Sigmoid colon (tissue), 7 donors: ENCODE data around the gene C17orf107. TPM values are rescaled to one million over a fixed set of nuclear protein-coding genes. Genes with fewer than 3 reads are reported as not detected.

Experiments
- DNase-seq: peaks from one replicate; pipeline ENCODE4 v3.0.0-alpha.2; 2019
- H3K27ac ChIP-seq, 4 donors: fragments of 200-600 bp; sonication (generic); one replicate each; pipeline ENCODE4 v1.5.1; 2016 to 2019; ENCODE audit warnings: mild to moderate bottlenecking in 1 of 4
- H3K27me3 ChIP-seq, 3 donors: fragments of 200-600 bp; sonication (generic); one replicate each; pipeline ENCODE4 v1.5.1; 2019; ENCODE audit warnings: mild to moderate bottlenecking in 1 of 3
- H3K36me3 ChIP-seq, 4 donors: fragments of 200-600 bp; sonication (generic); one replicate each; pipeline ENCODE4 v1.5.1; 2016 to 2019
- H3K4me1 ChIP-seq, 4 donors: fragments of 200-600 bp; sonication (generic); one replicate each; pipeline ENCODE4 v1.5.1; 2017 to 2019
- H3K4me3 ChIP-seq, 4 donors: fragments of 200-600 bp; sonication (generic); one replicate each; pipeline ENCODE4 v1.5.1; 2017 to 2019; ENCODE audit warnings: mild to moderate bottlenecking in 2 of 4, moderate library complexity in 1 of 4
- H3K9me3 ChIP-seq, 4 donors: fragments of 200-600 bp in 3 of 4; sonication (generic) in 3 of 4; one replicate each; pipeline versions ENCODE4 v1.5.1 to v1.6.1; 2013 to 2019
- EP300 ChIP-seq, 4 donors: sonication (generic); formaldehyde crosslinking; IDR thresholded peaks; one replicate each; pipeline ENCODE4 v1.6.1; 2017; ENCODE audit warnings: antibody characterized with exemption in 4 of 4
- POLR2A ChIP-seq, 2 donors: fragments of 450-650 bp; IDR thresholded peaks; one replicate each; pipeline ENCODE4 v1.6.1; 2016; ENCODE audit warnings: antibody characterized with exemption in 2 of 2, mild to moderate bottlenecking in 2 of 2, moderate library complexity in 2 of 2
- POLR2AphosphoS5 ChIP-seq, 4 donors: sonication (generic); formaldehyde crosslinking; IDR thresholded peaks; one replicate each; pipeline ENCODE4 v1.6.1; 2017; ENCODE audit warnings: antibody characterized with exemption in 4 of 4
- WGBS, 2 donors: extraction: QIAGEN DNeasy Blood & Tissue Kit; methylation state at CpG; one replicate each; pipeline ENCODE4 v1.1.7; 2013; 5-methylcytosine and 5-hydroxymethylcytosine counted together
- intact Hi-C: fragments of 100-400 bp; cut with DNase I; formaldehyde crosslinking; loops from one replicate; pipeline ENCODE4 v1.15.1; 2023
- polyA plus RNA-seq, 3 donors: library from polyadenylated mRNA; stranded (reverse); fragments of 200-250 nt; gene quantifications; one replicate each; pipeline ENCODE4 v1.2.3, GENCODE V29; 2013
- total RNA-seq, 4 donors: library from RNA; depleted of rRNA; stranded (reverse); fragments of >200 nt; gene quantifications; one replicate each; pipeline ENCODE4 v1.1.0, GENCODE V29; 2016
- TF ChIP-seq, protein P1 (sequence below), 4 experiments: fragments of 450-650 bp in 3 of 4; fragments of 200-600 bp in 1 of 4; IDR thresholded peaks; one replicate each; pipeline ENCODE4 v1.5.1; 2016 to 2019; ENCODE audit warnings: antibody characterized with exemption in 4 of 4, mild to moderate bottlenecking in 3 of 4, moderate library complexity in 2 of 4
- donor health status: healthy with polysubstance abuse.
- donor health status: Bipolar disorder and iron deficiency.
- donor health status: healthy.

C17orf107 gene
- total and polyA plus RNA-seq, 7 donors = under 0.01 to 2.8 (median 0.71) TPM

DNA sequence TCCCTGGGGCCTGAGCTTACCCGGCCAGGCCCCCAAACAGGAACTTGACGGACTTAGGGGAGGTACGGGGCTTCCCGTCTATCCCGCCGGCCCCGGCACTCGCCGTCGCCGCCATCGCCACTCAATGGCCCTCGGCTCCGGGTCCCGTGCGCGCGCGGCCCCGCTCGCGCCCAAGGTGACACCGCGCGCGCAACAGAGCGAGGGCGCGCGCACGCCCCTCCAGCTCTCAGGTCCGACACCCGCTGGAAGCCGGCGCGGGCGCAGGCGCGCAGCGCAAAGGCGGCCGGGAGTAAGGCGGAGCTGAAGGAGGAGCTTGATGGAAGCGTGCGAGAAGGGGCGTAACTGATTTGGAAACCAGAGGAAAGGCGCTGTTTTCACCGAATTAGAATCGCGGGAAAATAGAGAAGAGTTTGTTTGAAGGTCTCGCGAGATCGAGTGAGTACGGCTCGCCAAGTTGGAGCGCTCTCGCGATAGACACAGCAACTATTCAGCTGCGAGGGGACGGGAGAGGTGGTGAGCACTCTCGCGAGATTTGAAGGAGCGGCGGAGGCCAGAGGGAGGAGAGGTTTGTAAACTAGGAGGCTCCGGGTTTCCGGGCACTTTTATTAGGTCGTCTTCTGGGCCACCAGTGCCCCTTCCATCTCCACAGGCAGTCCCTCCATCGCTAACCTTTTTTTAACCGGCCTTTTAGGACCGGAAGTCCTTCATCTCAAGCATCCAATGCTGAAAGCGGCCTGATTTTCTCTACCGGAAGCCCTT lies 40.6 kb downstream of the C17orf107 start, which contains the start of the genes RNF167 and SLC25A11:
TSS of gene RNF167 (plus strand) at position 473 of the 759 bp plus-strand sequence. CDS start 642 bp downstream, outside the sequence.
TSS of gene SLC25A11 (minus strand) at position 251 of the 759 bp plus-strand sequence. CDS start at position 115, 136 bp downstream.
- Histone ChIP-seq H3K27me3 (no peaks in the 10 kb centered on the region), H3K27ac (peak within 1 kb of the TSS; percentile 91 to 96 (median 94)), H3K36me3 (peaks cover 28 to 57% (median 37%) of the 10 kb centered on the region in 4 donors), H3K4me1 (peaks cover 0 to 57% (median 42%) of the 10 kb centered on the region in 4 donors), H3K9me3 (no peaks in the 10 kb centered on the region), H3K4me3 (peak within 1 kb of the TSS; percentile 62 to 83 (median 73))
- TF ChIP-seq, protein P1, sequence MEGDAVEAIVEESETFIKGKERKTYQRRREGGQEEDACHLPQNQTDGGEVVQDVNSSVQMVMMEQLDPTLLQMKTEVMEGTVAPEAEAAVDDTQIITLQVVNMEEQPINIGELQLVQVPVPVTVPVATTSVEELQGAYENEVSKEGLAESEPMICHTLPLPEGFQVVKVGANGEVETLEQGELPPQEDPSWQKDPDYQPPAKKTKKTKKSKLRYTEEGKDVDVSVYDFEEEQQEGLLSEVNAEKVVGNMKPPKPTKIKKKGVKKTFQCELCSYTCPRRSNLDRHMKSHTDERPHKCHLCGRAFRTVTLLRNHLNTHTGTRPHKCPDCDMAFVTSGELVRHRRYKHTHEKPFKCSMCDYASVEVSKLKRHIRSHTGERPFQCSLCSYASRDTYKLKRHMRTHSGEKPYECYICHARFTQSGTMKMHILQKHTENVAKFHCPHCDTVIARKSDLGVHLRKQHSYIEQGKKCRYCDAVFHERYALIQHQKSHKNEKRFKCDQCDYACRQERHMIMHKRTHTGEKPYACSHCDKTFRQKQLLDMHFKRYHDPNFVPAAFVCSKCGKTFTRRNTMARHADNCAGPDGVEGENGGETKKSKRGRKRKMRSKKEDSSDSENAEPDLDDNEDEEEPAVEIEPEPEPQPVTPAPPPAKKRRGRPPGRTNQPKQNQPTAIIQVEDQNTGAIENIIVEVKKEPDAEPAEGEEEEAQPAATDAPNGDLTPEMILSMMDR (IDR thresholded peaks at IDR 0.05) = no peak
- TF ChIP-seq POLR2A (IDR thresholded peaks at IDR 0.05) (peak; percentile 32 to 48), EP300 (IDR thresholded peaks at IDR 0.05) (peak in 1 of 4 donors; percentile 64), POLR2AphosphoS5 (IDR thresholded peaks at IDR 0.05) (peak; percentile 32 to 83 (median 74))
- intact Hi-C loops = loop anchor here (1.0 to 2.0 kb wide), 3 partner anchors 27 to 47 kb away; partner anchors contain the start of genes CAMTA2 and SPAG7
- 0% methylated on average over 72 of the region's 72 CpGs for WGBS, 2 donors
- peak; percentile 99 for DNase-seq

DNA sequence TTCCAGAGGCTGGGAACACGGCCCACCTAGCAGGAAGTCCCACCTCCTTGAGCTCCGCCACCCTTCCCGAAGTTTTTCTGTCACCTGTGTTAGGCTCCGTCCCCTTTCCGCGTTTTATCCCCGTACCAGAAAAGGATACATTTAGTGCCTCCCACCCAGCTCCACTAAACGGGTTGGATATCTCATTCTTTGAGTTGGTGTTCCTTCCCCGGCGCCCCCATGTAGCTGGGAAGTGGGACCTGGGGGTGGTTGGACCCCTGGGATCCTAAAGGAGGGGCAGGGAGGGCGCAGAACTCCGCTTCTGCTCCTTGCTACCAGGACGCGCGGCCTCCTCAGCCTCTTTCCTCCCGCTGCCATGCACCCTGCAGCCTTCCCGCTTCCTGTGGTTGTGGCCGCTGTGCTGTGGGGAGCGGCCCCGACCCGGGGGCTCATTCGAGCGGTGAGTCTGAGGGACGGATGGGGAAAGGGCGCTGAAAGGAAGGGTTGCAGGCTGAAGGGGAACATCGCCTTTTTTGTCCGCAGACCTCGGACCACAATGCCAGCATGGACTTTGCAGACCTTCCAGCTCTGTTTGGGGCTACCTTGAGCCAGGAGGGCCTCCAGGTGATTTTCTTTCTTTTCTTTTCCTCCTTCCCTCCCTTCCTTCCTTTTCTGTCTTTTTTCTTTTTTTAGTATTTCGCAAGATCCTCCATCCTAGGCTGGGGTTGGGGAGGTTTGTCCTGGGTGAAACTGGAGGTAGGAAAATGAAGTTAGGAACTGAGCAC lies 41.4 kb downstream of the C17orf107 start:
- intact Hi-C loops = loop anchor here (2.0 kb wide), 2 partner anchors 26 to 32 kb away; partner anchors contain the start of gene SPAG7
- 0 to 1% methylated on average over 29 of the region's 29 CpGs for WGBS, 2 donors
- H3K36me3 ChIP-seq = peaks cover 29 to 63% (median 42%) of the 10 kb centered on the region in 4 donors

DNA sequence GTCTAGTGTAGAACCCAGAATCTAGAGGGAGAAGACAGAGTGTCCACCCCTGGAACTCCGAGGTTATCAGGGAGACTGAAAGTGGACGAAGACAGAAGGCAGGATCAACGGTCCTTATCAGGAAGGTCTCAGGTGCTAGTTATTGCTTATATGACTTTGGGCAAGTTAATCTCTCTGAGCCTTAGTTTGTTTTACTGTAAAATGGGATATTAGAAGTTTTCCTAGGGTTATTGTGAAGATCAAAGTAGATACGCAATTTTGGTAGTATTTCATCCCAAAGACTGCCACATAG lies 41.9 kb downstream of the C17orf107 start:
- peaks cover 0 to 70% (median 54%) of the 10 kb centered on the region in 4 donors for H3K4me1 ChIP-seq
- H3K36me3 ChIP-seq = peaks cover 29 to 63% (median 47%) of the 10 kb centered on the region in 4 donors
- DNase-seq = no peak

More for the DNA sequence above, 41.4 kb downstream of the C17orf107 start:
- no peaks in the 10 kb centered on the region for H3K27me3 ChIP-seq
- H3K4me1 ChIP-seq = peaks cover 0 to 65% (median 49%) of the 10 kb centered on the region in 4 donors
- TF ChIP-seq, protein P1 (IDR thresholded peaks at IDR 0.05) = no peak
- TF ChIP-seq EP300 (IDR thresholded peaks at IDR 0.05) = no peak
- TF ChIP-seq POLR2A (IDR thresholded peaks at IDR 0.05) = no peak
- TF ChIP-seq POLR2AphosphoS5 (IDR thresholded peaks at IDR 0.05) = peak in 1 of 4 donors; percentile 3
- H3K9me3 ChIP-seq = no peaks in the 10 kb centered on the region
- DNase-seq = peak; percentile 95
- H3K4me3 ChIP-seq = peak overlapping the region; percentile 62 to 83 (median 73)
- peak overlapping the region; percentile 91 to 96 (median 94) for H3K27ac ChIP-seq

More for the DNA sequence above, 41.9 kb downstream of the C17orf107 start:
- Histone ChIP-seq H3K9me3 (no peaks in the 10 kb centered on the region), H3K27me3 (no peaks in the 10 kb centered on the region), H3K4me3 (peak overlapping the region; percentile 62 to 83 (median 73)), H3K27ac (peak overlapping the region; percentile 91 to 96 (median 94))
- intact Hi-C loops = loop anchor here (2.0 kb wide), 2 partner anchors 26 to 32 kb away; partner anchors contain the start of gene SPAG7
- TF ChIP-seq POLR2A (IDR thresholded peaks at IDR 0.05) (no peak), POLR2AphosphoS5 (IDR thresholded peaks at IDR 0.05) (no peak), EP300 (IDR thresholded peaks at IDR 0.05) (no peak)
- TF ChIP-seq, protein P1 (IDR thresholded peaks at IDR 0.05) = no peak
- 18 to 37% methylated on average over 4 of the region's 4 CpGs for WGBS, 2 donors
